GM12892 (cell line): ENCODE results near the gene UBL5.

Experiments
- POLR2A ChIP-seq: IDR thresholded peaks from 2 replicates; pipeline ENCODE4 v1.6.1; 2011; ENCODE audit warnings: low read depth, low read length, control low read depth
- POLR2AphosphoS5 ChIP-seq: IDR thresholded peaks from 2 replicates; pipeline ENCODE4 v1.6.1; 2011; ENCODE audit warnings: low read depth, low read length, control low read depth

- no peak for TF ChIP-seq POLR2A
- TF ChIP-seq POLR2AphosphoS5: no peak
Measured at GRCh38 chr19:9861503-9861902, 33.8 kb downstream of the UBL5 start.
